ENCODE measurements around the gene PSMD13.

GRCh38 chr11:210803-211180 lies 26.0 kb upstream of the PSMD13 start:
- no peak for TF ChIP-seq EP300 (IDR thresholded peaks at IDR 0.05)
- no peak for TF ChIP-seq CTCF (IDR thresholded peaks at IDR 0.05)

Data from upper lobe of left lung (tissue), 4 donors.